ENCODE results near the gene BCL2.
"Not testable (repeated sequence)": the region's sequence is repeated elsewhere in the genome, so short reads cannot be mapped to it uniquely, and the experiment has no call there.

The BCL2 gene

GRCh38 chr18:63197246-63197869, 122.2 kb downstream of the BCL2 start:
- DNase-seq: no peak

GRCh38 chr18:63195326-63196159, 124.0 kb downstream of the BCL2 start:
- DNase-seq: no peak

GRCh38 chr18:63192885-63193349, 126.7 kb downstream of the BCL2 start:
- DNase-seq: no peak

GRCh38 chr18:63192126-63192884, 127.3 kb downstream of the BCL2 start:
- DNase-seq: no peak

- no peak for DNase-seq
Observed at GRCh38 chr18:63191413-63191812, 128.2 kb downstream of the BCL2 start.

DNA sequence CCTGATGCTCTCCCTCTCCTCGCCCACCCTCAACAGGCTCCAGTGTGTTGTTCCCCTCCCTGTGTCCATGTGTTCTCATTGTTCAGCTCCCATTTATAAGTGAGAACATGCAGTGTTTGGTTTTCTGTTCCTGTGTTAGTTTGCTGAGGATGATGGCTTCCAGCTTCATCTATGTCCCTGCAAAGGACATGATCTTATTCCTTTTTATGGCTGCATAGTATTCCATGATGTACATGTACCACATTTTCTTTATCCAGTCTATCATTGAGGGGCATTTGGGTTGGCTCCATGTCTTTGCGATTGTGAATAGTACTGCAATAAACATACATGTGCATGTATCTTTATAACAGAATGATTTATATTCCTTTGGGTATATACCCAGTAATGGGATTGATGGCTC, 128.7 kb downstream of the BCL2 start:
- DNase-seq: not testable (repeated sequence)

GRCh38 chr18:63189817-63190216, 129.8 kb downstream of the BCL2 start:
- DNase-seq: no peak

- no peak for DNase-seq
Observed at GRCh38 chr18:63189041-63189440, 130.5 kb downstream of the BCL2 start.

DNA sequence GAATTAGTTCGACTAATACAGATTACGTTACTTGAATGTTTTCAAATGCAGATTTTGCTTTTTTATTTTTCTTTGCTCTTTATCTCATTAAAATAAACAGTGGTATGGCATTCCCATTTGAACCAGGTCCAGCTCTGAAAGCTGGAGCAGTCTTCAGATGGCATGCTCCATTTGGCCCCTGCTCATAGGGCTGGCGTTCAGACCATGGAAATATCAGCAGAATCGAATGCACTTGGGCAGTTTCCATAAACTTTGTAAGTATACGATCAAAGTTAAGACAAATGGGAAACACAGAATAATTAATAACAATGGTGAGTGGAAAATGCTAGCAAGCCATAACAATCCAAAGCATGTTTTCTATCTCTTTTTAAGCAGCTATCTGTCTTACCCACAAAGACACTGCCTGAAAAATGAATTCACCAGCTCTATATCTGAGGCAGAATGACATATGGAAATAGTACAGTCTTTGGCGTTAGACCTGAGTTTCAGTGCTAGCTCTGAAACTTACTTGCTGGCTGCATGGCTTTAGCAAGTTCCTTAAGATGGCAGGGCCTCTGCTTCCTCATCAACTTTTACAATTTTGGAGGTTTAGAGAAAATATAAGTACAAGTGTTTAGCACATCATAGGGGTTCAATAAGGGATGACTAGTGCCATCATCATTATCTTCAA, 131.6 kb downstream of the BCL2 start:
- no peak for DNase-seq

- no peak for DNase-seq
Observed at GRCh38 chr18:63187223-63187574, 132.4 kb downstream of the BCL2 start.

GRCh38 chr18:63186520-63187222, 132.9 kb downstream of the BCL2 start:
- no peak for DNase-seq

GRCh38 chr18:63185984-63186383, 133.6 kb downstream of the BCL2 start:
- DNase-seq: no peak

DNA sequence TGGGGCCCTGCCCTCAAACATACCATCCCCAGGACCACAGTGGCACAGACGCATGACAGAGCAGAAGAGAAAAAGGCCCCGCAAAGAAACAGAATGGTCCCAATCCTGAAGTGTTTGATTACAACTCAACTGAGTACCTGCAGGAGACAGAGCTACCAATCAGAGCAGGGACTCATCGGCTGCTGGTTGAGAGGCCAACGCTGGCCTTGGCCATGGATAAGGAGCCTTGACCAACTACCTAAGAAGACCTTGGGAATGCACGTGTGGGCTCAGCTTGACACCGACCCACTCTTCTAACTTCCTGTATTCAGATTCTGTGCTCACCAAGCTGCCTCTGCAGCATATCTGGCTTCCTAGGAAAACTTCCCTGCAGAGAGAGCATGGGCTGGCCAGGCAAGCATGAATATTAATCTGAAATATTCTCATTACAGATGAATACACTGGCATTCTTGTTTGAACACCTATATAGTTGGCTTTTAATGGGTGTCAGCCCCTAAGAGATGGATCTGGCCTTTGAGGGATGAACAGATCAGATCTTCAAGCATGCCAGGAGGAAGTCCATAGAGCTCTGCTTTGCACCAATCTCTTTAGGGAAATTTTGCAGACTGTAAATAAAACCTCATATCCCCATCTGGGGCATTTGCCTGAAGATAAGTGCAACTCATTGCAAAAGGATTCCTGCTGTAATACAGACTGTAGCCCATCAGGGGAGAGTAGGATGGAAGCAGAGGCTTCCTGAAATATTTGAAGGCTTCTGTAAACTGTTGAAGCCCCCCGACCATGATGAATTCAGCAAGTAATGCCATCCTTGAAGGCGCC, 135.4 kb downstream of the BCL2 start:
- no peak for DNase-seq

- no peak for DNase-seq
Observed at GRCh38 chr18:63183378-63183777, 136.2 kb downstream of the BCL2 start.

DNA sequence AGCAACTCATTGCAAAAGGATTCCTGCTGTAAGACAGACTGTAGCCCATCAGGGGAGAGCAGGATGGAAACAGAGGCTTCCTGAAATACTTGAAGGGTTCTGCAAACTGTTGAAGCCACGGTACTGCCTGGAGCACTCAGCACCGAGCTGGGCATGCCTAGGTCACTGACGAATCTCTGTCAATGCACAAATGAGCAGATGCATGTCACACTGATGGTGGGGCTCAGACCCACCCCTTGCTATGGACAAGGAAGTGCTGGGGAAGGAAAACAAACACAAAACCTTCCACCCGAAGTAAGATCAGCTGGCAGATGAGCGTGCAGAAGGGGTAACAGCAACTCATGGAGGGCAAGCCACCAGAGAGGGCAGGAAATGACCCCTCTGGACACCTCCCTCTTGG, 136.7 kb downstream of the BCL2 start:
- no peak for DNase-seq

GRCh38 chr18:63182310-63182772, 137.2 kb downstream of the BCL2 start:
- no peak for DNase-seq

- no peak for DNase-seq
Observed at GRCh38 chr18:63181706-63182309, 137.8 kb downstream of the BCL2 start.

DNA sequence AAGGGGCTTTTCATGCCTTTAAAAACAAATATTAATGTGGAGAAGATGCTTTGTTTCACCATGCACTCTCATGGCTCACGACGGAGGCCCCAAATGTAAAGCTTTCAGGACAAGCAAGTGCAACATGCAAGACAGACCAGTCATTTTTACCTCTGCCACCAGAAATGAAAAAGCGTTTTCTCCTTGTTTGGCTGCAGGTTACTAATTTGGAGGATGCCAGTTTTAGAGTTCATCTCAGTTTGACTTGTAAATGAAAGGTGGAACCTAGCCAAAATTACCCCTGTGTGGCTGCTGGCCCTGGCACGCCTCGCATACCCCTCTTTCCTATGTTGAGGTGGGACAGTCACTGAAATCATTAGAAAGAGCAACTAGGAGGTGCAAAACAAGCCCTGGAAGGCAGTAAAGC, 138.6 kb downstream of the BCL2 start:
- DNase-seq: no peak

GRCh38 chr18:63180321-63180720, 139.2 kb downstream of the BCL2 start:
- no peak for DNase-seq

DNA sequence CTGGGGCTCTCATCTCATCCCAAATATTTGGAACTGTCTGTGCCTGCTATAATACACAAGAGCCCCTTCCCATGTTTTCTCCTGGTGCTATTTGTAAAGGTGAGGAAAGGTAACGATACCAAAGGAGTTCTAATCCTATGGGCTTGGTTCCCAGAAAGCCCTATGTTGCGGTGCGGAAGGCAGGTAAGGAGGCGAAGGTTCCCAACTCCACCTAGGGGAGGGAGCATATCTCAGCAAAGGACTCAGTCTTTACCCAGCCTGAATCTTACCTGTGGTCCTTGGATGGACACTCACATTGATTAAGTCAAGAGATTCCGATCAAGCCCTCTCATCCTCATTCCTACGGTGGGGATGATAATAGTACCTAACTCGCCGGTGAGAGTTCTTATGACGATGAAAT, 140.1 kb downstream of the BCL2 start:
- no peak for DNase-seq

GRCh38 chr18:63178971-63179370, 140.6 kb downstream of the BCL2 start:
- DNase-seq: no peak
